Body of pancreas (tissue), 4 donors: Measurements from ENCODE around the gene TMA7. TPM values are rescaled to one million over a fixed set of nuclear protein-coding genes. Genes with fewer than 3 reads are reported as not detected.

ENCODE experiments used
- ATAC-seq: fragments of 150-250 bp; one replicate; pipeline ENCODE4 v1.9.1; 2016
- DNase-seq, 4 donors: peaks; one replicate each; pipeline ENCODE4 v3.0.0-alpha.2; 2019
- H3K27ac ChIP-seq, 4 donors: fragments of 200-600 bp; sonication (generic); 1 replicate in 3 of 4; 2 replicates in 1 of 4; pipeline versions ENCODE4 v1.5.1 to v1.6.1; 2016 to 2019; ENCODE audit warnings: mild to moderate bottlenecking in 1 of 4, mixed read lengths in 1 of 4, moderate library complexity in 1 of 4
- H3K27me3 ChIP-seq, 2 donors: fragments of 200-600 bp; sonication (generic); one replicate each; pipeline ENCODE4 v1.6.0; 2016; ENCODE audit warnings: mild to moderate bottlenecking in 1 of 2
- H3K36me3 ChIP-seq, 2 donors: fragments of 200-600 bp; sonication (generic); replicated peaks in 1 of 2; 2 replicates each; pipeline ENCODE4 v1.5.1; 2016; ENCODE audit warnings: low read depth in 2 of 2; ENCODE audit not compliant: insufficient read depth in 1 of 2
- H3K4me1 ChIP-seq: fragments of 200-600 bp; sonication (generic); one replicate; pipeline ENCODE4 v1.6.0; 2016
- H3K4me3 ChIP-seq, 2 donors: fragments of 200-600 bp; sonication (generic); 1 replicate in 1 of 2; 2 replicates in 1 of 2; pipeline ENCODE4 v1.5.1; 2016 to 2019
- H3K9me3 ChIP-seq, 3 donors: fragments of 200-600 bp; sonication (generic); 1 replicate in 2 of 3; 2 replicates in 1 of 3; pipeline ENCODE4 v1.5.1; 2016
- CTCF ChIP-seq, 7 experiments: fragments of 450-650 bp in 4 of 7; fragments of 200-600 bp in 3 of 7; sonication (generic) in 3 of 7; IDR thresholded peaks; one replicate each; pipeline ENCODE4 v1.5.1; 2016 to 2019; ENCODE audit warnings: antibody characterized with exemption in 7 of 7
- POLR2A ChIP-seq, 3 donors: fragments of 450-650 bp; IDR thresholded peaks; one replicate each; pipeline ENCODE4 v1.6.1; 2016; ENCODE audit warnings: antibody characterized with exemption in 3 of 3, mild to moderate bottlenecking in 2 of 3
- WGBS, 2 donors: methylation state at CpG; one replicate each; pipeline ENCODE4 v1.1.5; 2017; 5-methylcytosine and 5-hydroxymethylcytosine counted together
- intact Hi-C: fragments of 100-400 bp; cut with DNase I; formaldehyde crosslinking; loops from one replicate; pipeline ENCODE4 v1.15.1; 2023
- total RNA-seq, 2 donors: library from RNA; depleted of rRNA; stranded (reverse); fragments of >200 nt; gene quantifications; one replicate each; pipeline ENCODE4 v1.1.0, GENCODE V29; 2016

The TMA7 gene
- total RNA-seq, 2 donors from 2014 or later: 113 to 156 TPM

GRCh38 chr3:48418140-48418539 lies 21.9 kb upstream of the TMA7 start:
- ATAC-seq (no peak), DNase-seq (no peak)
- WGBS, 2 donors: 90% methylated on average over 13 to 16 of the region's 17 CpGs
- H3K27ac ChIP-seq: no peak overlapping the region
- H3K4me3 ChIP-seq: no peak overlapping the region
- intact Hi-C loops: no loop called here
- no peaks in the 10 kb centered on the region for H3K9me3 ChIP-seq
- peaks cover 0 to 19% of the 10 kb centered on the region in 2 donors for H3K36me3 ChIP-seq
- H3K4me1 ChIP-seq: peaks cover 7% of the 10 kb centered on the region
- no peaks in the 10 kb centered on the region for H3K27me3 ChIP-seq
- TF ChIP-seq POLR2A (IDR thresholded peaks at IDR 0.05): no peak
- no peak for TF ChIP-seq CTCF (IDR thresholded peaks at IDR 0.05)

GRCh38 chr3:48418651-48419050 lies 21.4 kb upstream of the TMA7 start:
- intact Hi-C loops: no loop called here
- Histone ChIP-seq H3K9me3 (no peaks in the 10 kb centered on the region), H3K27me3 (no peaks in the 10 kb centered on the region), H3K36me3 (peaks cover 4 to 19% of the 10 kb centered on the region in 2 donors), H3K4me3 (no peak overlapping the region), H3K27ac (no peak overlapping the region), H3K4me1 (peaks cover 12% of the 10 kb centered on the region)
- WGBS, 2 donors: 81 to 91% methylated on average over 5 to 9 of the region's 9 CpGs
- no peak for TF ChIP-seq POLR2A (IDR thresholded peaks at IDR 0.05)
- TF ChIP-seq CTCF (IDR thresholded peaks at IDR 0.05): no peak
- ATAC-seq: no peak
- no peak for DNase-seq

GRCh38 chr3:48419149-48419548 lies 20.9 kb upstream of the TMA7 start:
- intact Hi-C loops: no loop called here
- no peak overlapping the region for H3K27ac ChIP-seq
- 78 to 86% methylated on average over 6 to 9 of the region's 9 CpGs for WGBS, 2 donors
- peaks cover 4 to 19% of the 10 kb centered on the region in 2 donors for H3K36me3 ChIP-seq
- DNase-seq (no peak), ATAC-seq (no peak)
- TF ChIP-seq CTCF (IDR thresholded peaks at IDR 0.05): no peak
- TF ChIP-seq POLR2A (IDR thresholded peaks at IDR 0.05): no peak
- H3K4me3 ChIP-seq: no peak overlapping the region
- H3K27me3 ChIP-seq: no peaks in the 10 kb centered on the region
- no peaks in the 10 kb centered on the region for H3K9me3 ChIP-seq
- peaks cover 17% of the 10 kb centered on the region for H3K4me1 ChIP-seq

- no peaks in the 10 kb centered on the region for H3K27me3 ChIP-seq
- H3K9me3 ChIP-seq: no peaks in the 10 kb centered on the region
- WGBS, 2 donors: 88 to 90% methylated on average over 7 to 16 of the region's 17 CpGs
- TF ChIP-seq CTCF (IDR thresholded peaks at IDR 0.05) (no peak), POLR2A (IDR thresholded peaks at IDR 0.05) (no peak)
- intact Hi-C loops: no loop called here
- no peak overlapping the region for H3K27ac ChIP-seq
- ATAC-seq (no peak), DNase-seq (no peak)
- peaks cover 4 to 19% of the 10 kb centered on the region in 2 donors for H3K36me3 ChIP-seq
- peaks cover 22% of the 10 kb centered on the region for H3K4me1 ChIP-seq
- H3K4me3 ChIP-seq: no peak overlapping the region
Observed at GRCh38 chr3:48419597-48419996, 20.5 kb upstream of the TMA7 start.

- Histone ChIP-seq H3K27me3 (no peaks in the 10 kb centered on the region), H3K27ac (no peak overlapping the region), H3K4me3 (no peak overlapping the region), H3K9me3 (no peaks in the 10 kb centered on the region), H3K4me1 (peaks cover 31% of the 10 kb centered on the region), H3K36me3 (peaks cover 4 to 13% of the 10 kb centered on the region in 2 donors)
- WGBS, 2 donors: 91 to 92% methylated on average over 13 to 14 of the region's 14 CpGs
- no peak for TF ChIP-seq CTCF (IDR thresholded peaks at IDR 0.05)
- no peak for TF ChIP-seq POLR2A (IDR thresholded peaks at IDR 0.05)
- intact Hi-C loops: no loop called here
- no peak for DNase-seq
- no peak for ATAC-seq
Observed at GRCh38 chr3:48420561-48420960, 19.5 kb upstream of the TMA7 start.
